CD4-positive, CD25-positive, alpha-beta regulatory T cell (primary cell): Measurements from ENCODE around the gene CCDC60. TPM values are rescaled to one million over a fixed set of nuclear protein-coding genes. Genes with fewer than 3 reads are reported as not detected.
A peak's percentile ranks its signal among the peaks of the same experiment; 100 is the strongest.

Experiments
- ATAC-seq, 2 donors: fragments of 150-1000 bp; cut with Tn5 transposase; one replicate each; pipeline ENCODE4 v1.10.0; 2021; ENCODE audit warnings: low read depth in 2 of 2, moderate number of reproducible peaks in 2 of 2, moderate library complexity in 1 of 2
- DNase-seq, 3 donors: peaks; one replicate each; pipeline versions ENCODE4 v3.0.0 to v3.0.0-alpha.2; 2012 to 2022; ENCODE audit warnings: mixed read lengths in 1 of 3
- H3K27ac ChIP-seq: one replicate; pipeline ENCODE4 v1.7.0; 2013; ENCODE audit warnings: mild to moderate bottlenecking, low read length; ENCODE audit not compliant: insufficient read depth, poor library complexity, severe bottlenecking
- H3K27me3 ChIP-seq: one replicate; pipeline ENCODE4 v1.7.0; 2013; ENCODE audit warnings: low read length; ENCODE audit not compliant: control insufficient read depth, insufficient read depth
- H3K36me3 ChIP-seq: one replicate; pipeline ENCODE4 v1.7.0; 2013; ENCODE audit warnings: mild to moderate bottlenecking, low read length, moderate library complexity; ENCODE audit not compliant: control insufficient read depth, insufficient read depth
- H3K4me1 ChIP-seq: 2 replicates; pipeline ENCODE4 v1.7.0; 2013; ENCODE audit warnings: mild to moderate bottlenecking, low read length; ENCODE audit not compliant: insufficient read depth, control insufficient read depth, poor library complexity, severe bottlenecking
- H3K4me3 ChIP-seq: one replicate; pipeline ENCODE4 v1.7.0; 2013; ENCODE audit warnings: low read depth, mild to moderate bottlenecking, low read length, moderate library complexity
- H3K9me3 ChIP-seq, 2 experiments: 1 replicate in 1 of 2; 2 replicates in 1 of 2; pipeline ENCODE4 v1.7.0; 2013; ENCODE audit warnings: low read length in 2 of 2, mild to moderate bottlenecking in 1 of 2, moderate library complexity in 1 of 2; ENCODE audit not compliant: control insufficient read depth in 2 of 2
- H3K27ac Mint-ChIP-seq, 3 donors: one replicate each; pipeline ENCODE4 v1.8.0; 2020 to 2022; ENCODE audit warnings: mild to moderate bottlenecking in 3 of 3, mixed read lengths in 3 of 3, moderate library complexity in 2 of 3
- H3K27me3 Mint-ChIP-seq: one replicate; pipeline ENCODE4 v1.8.0; 2022; ENCODE audit warnings: mild to moderate bottlenecking, mixed read lengths
- H3K36me3 Mint-ChIP-seq: one replicate; pipeline ENCODE4 v1.8.0; 2020; ENCODE audit warnings: mixed read lengths
- H3K4me1 Mint-ChIP-seq, 4 donors: one replicate each; pipeline ENCODE4 v1.8.0; 2020 to 2022; ENCODE audit warnings: mixed read lengths in 4 of 4, mild to moderate bottlenecking in 1 of 4
- H3K4me3 Mint-ChIP-seq, 4 donors: one replicate each; pipeline ENCODE4 v1.8.0; 2020 to 2022; ENCODE audit warnings: mild to moderate bottlenecking in 4 of 4, mixed read lengths in 4 of 4, moderate library complexity in 3 of 4
- H3K9me3 Mint-ChIP-seq, 7 donors: one replicate each; pipeline ENCODE4 v1.8.0; 2020 to 2022; ENCODE audit warnings: mixed read lengths in 7 of 7, mild to moderate bottlenecking in 3 of 7, moderate library complexity in 2 of 7
- polyA plus RNA-seq, 4 donors: library from polyadenylated mRNA; unstranded; fragments of 300-500 nt; fragmentation: Illumina TruSeq; gene quantifications; one replicate each; pipeline ENCODE4 v1.2.3, GENCODE V29; 2021
- total RNA-seq: library from RNA; stranded (reverse); gene quantifications from one replicate; pipeline ENCODE4 v1.2.3, GENCODE V29; 2022

CCDC60 gene
- total and polyA plus RNA-seq, 5 donors from 2014 or later = not detected

GRCh38 chr12:119425623-119426022 lies 91.1 kb downstream of the CCDC60 start:
- no peaks in the 10 kb centered on the region for H3K36me3 Mint-ChIP-seq
- Histone ChIP-seq H3K27ac (no peak overlapping the region), H3K36me3 (no peaks in the 10 kb centered on the region), H3K9me3 (no peaks in the 10 kb centered on the region), H3K4me3 (no peak overlapping the region), H3K4me1 (no peaks in the 10 kb centered on the region), H3K27me3 (no peaks in the 10 kb centered on the region)
- ATAC-seq (no peak), DNase-seq (no peak)
- peaks cover 9% of the 10 kb centered on the region for H3K27me3 Mint-ChIP-seq
- no peaks in the 10 kb centered on the region for H3K4me1 Mint-ChIP-seq
- H3K4me3 Mint-ChIP-seq = no peak overlapping the region
- H3K9me3 Mint-ChIP-seq = peaks cover 0 to 6% (median 2%) of the 10 kb centered on the region in 7 donors
- H3K27ac Mint-ChIP-seq = no peak overlapping the region

- H3K4me3 Mint-ChIP-seq = no peak overlapping the region
- no peaks in the 10 kb centered on the region for H3K4me1 Mint-ChIP-seq
- H3K27ac Mint-ChIP-seq = no peak overlapping the region
- peaks cover 4% of the 10 kb centered on the region for H3K27me3 Mint-ChIP-seq
- H3K9me3 Mint-ChIP-seq = peaks cover 0 to 13% (median 3%) of the 10 kb centered on the region in 7 donors
- Histone ChIP-seq H3K4me1 (no peaks in the 10 kb centered on the region), H3K27ac (no peak overlapping the region), H3K36me3 (no peaks in the 10 kb centered on the region), H3K4me3 (no peak overlapping the region), H3K9me3 (no peaks in the 10 kb centered on the region), H3K27me3 (no peaks in the 10 kb centered on the region)
- no peaks in the 10 kb centered on the region for H3K36me3 Mint-ChIP-seq
- DNase-seq (no peak), ATAC-seq (no peak)
Measured at GRCh38 chr12:119431151-119431550, 96.6 kb downstream of the CCDC60 start.

GRCh38 chr12:119432949-119433348 lies 98.4 kb downstream of the CCDC60 start:
- ATAC-seq (no peak), DNase-seq (no peak)
- Mint-ChIP-seq H3K27me3 (peaks cover 4% of the 10 kb centered on the region), H3K4me1 (no peaks in the 10 kb centered on the region), H3K4me3 (no peak overlapping the region), H3K9me3 (peaks cover 0 to 13% (median 4%) of the 10 kb centered on the region in 7 donors), H3K36me3 (no peaks in the 10 kb centered on the region), H3K27ac (no peak overlapping the region)
- Histone ChIP-seq H3K4me3 (no peak overlapping the region), H3K27ac (no peak overlapping the region), H3K27me3 (no peaks in the 10 kb centered on the region), H3K4me1 (no peaks in the 10 kb centered on the region), H3K9me3 (no peaks in the 10 kb centered on the region), H3K36me3 (no peaks in the 10 kb centered on the region)

GRCh38 chr12:119440803-119441360 lies 106.4 kb downstream of the CCDC60 start:
- H3K4me1 ChIP-seq = no peaks in the 10 kb centered on the region
- no peak overlapping the region for H3K4me3 ChIP-seq
- peaks cover 5% of the 10 kb centered on the region for H3K27me3 Mint-ChIP-seq
- no peaks in the 10 kb centered on the region for H3K36me3 ChIP-seq
- no peaks in the 10 kb centered on the region for H3K9me3 ChIP-seq
- DNase-seq = no peak
- H3K27ac Mint-ChIP-seq = peak overlapping the region in 1 of 3 donors; percentile 9
- H3K4me1 Mint-ChIP-seq = no peaks in the 10 kb centered on the region
- peaks cover 0 to 4% (median 0%) of the 10 kb centered on the region in 7 donors for H3K9me3 Mint-ChIP-seq
- H3K4me3 Mint-ChIP-seq = no peak overlapping the region
- H3K36me3 Mint-ChIP-seq = no peaks in the 10 kb centered on the region
- no peak overlapping the region for H3K27ac ChIP-seq
- ATAC-seq = no peak
- H3K27me3 ChIP-seq = no peaks in the 10 kb centered on the region

GRCh38 chr12:119444462-119445044 lies 110.0 kb downstream of the CCDC60 start:
- H3K36me3 ChIP-seq = no peaks in the 10 kb centered on the region
- Mint-ChIP-seq H3K36me3 (no peaks in the 10 kb centered on the region), H3K4me1 (no peaks in the 10 kb centered on the region), H3K4me3 (no peak overlapping the region), H3K27ac (no peak overlapping the region), H3K9me3 (peaks cover 0 to 4% (median 0%) of the 10 kb centered on the region in 7 donors), H3K27me3 (peaks cover 10% of the 10 kb centered on the region)
- H3K4me3 ChIP-seq = no peak overlapping the region
- H3K9me3 ChIP-seq = no peaks in the 10 kb centered on the region
- ATAC-seq = peak in 1 of 2 donors; percentile 11
- no peak overlapping the region for H3K27ac ChIP-seq
- peak; percentile 7 to 52 (median 11) for DNase-seq
- H3K4me1 ChIP-seq = no peaks in the 10 kb centered on the region
- H3K27me3 ChIP-seq = peaks cover 2% of the 10 kb centered on the region

- no peaks in the 10 kb centered on the region for H3K36me3 Mint-ChIP-seq
- no peak overlapping the region for H3K27ac ChIP-seq
- no peak overlapping the region for H3K4me3 ChIP-seq
- ATAC-seq (no peak), DNase-seq (no peak)
- peaks cover 2% of the 10 kb centered on the region for H3K27me3 ChIP-seq
- H3K4me1 Mint-ChIP-seq = no peaks in the 10 kb centered on the region
- no peaks in the 10 kb centered on the region for H3K36me3 ChIP-seq
- H3K4me3 Mint-ChIP-seq = no peak overlapping the region
- no peaks in the 10 kb centered on the region for H3K9me3 ChIP-seq
- no peaks in the 10 kb centered on the region for H3K4me1 ChIP-seq
- peaks cover 10% of the 10 kb centered on the region for H3K27me3 Mint-ChIP-seq
- H3K27ac Mint-ChIP-seq = no peak overlapping the region
- H3K9me3 Mint-ChIP-seq = peaks cover 0 to 4% (median 0%) of the 10 kb centered on the region in 7 donors
Measured at GRCh38 chr12:119446459-119446858, 111.9 kb downstream of the CCDC60 start.

- H3K4me3 Mint-ChIP-seq = no peak overlapping the region
- Histone ChIP-seq H3K4me1 (no peaks in the 10 kb centered on the region), H3K27me3 (peaks cover 2% of the 10 kb centered on the region), H3K4me3 (no peak overlapping the region), H3K27ac (no peak overlapping the region), H3K9me3 (no peaks in the 10 kb centered on the region), H3K36me3 (no peaks in the 10 kb centered on the region)
- DNase-seq = no peak
- no peak for ATAC-seq
- H3K4me1 Mint-ChIP-seq = no peaks in the 10 kb centered on the region
- H3K27me3 Mint-ChIP-seq = peaks cover 11% of the 10 kb centered on the region
- H3K27ac Mint-ChIP-seq = no peak overlapping the region
- H3K9me3 Mint-ChIP-seq = peaks cover 0 to 4% (median 0%) of the 10 kb centered on the region in 7 donors
- H3K36me3 Mint-ChIP-seq = no peaks in the 10 kb centered on the region
Measured at GRCh38 chr12:119447126-119447525, 112.6 kb downstream of the CCDC60 start.

- no peaks in the 10 kb centered on the region for H3K36me3 ChIP-seq
- H3K9me3 Mint-ChIP-seq = peaks cover 0 to 4% (median 0%) of the 10 kb centered on the region in 7 donors
- H3K27me3 ChIP-seq = peaks cover 2% of the 10 kb centered on the region
- H3K36me3 Mint-ChIP-seq = no peaks in the 10 kb centered on the region
- H3K27ac Mint-ChIP-seq = no peak overlapping the region
- no peaks in the 10 kb centered on the region for H3K4me1 ChIP-seq
- H3K9me3 ChIP-seq = no peaks in the 10 kb centered on the region
- ATAC-seq (no peak), DNase-seq (no peak)
- no peak overlapping the region for H3K27ac ChIP-seq
- no peaks in the 10 kb centered on the region for H3K4me1 Mint-ChIP-seq
- H3K4me3 ChIP-seq = no peak overlapping the region
- H3K4me3 Mint-ChIP-seq = no peak overlapping the region
- H3K27me3 Mint-ChIP-seq = peaks cover 16% of the 10 kb centered on the region
Measured at GRCh38 chr12:119447618-119448017, 113.1 kb downstream of the CCDC60 start.
